Activated CD4-positive, CD25-positive, alpha-beta regulatory T cell treated with anti-CD3 and anti-CD28 coated beads, Interleukin-2, amount 50 U/mL, for 72 hours (primary cell): ENCODE measurements around the gene NOP9.
A peak's percentile ranks its signal among the peaks of the same experiment; 100 is the strongest.
"Not testable (repeated sequence)": the region's sequence is repeated elsewhere in the genome, so short reads cannot be mapped to it uniquely, and the experiment has no call there.

ENCODE experiments used
- DNase-seq: peaks from one replicate; pipeline ENCODE4 v3.0.0; 2021

The NOP9 gene

GRCh38 chr14:24330973-24331674, 31.5 kb downstream of the NOP9 start:
- DNase-seq = no peak

- no peak for DNase-seq
Observed at GRCh38 chr14:24331731-24332267, 32.1 kb downstream of the NOP9 start.

DNA sequence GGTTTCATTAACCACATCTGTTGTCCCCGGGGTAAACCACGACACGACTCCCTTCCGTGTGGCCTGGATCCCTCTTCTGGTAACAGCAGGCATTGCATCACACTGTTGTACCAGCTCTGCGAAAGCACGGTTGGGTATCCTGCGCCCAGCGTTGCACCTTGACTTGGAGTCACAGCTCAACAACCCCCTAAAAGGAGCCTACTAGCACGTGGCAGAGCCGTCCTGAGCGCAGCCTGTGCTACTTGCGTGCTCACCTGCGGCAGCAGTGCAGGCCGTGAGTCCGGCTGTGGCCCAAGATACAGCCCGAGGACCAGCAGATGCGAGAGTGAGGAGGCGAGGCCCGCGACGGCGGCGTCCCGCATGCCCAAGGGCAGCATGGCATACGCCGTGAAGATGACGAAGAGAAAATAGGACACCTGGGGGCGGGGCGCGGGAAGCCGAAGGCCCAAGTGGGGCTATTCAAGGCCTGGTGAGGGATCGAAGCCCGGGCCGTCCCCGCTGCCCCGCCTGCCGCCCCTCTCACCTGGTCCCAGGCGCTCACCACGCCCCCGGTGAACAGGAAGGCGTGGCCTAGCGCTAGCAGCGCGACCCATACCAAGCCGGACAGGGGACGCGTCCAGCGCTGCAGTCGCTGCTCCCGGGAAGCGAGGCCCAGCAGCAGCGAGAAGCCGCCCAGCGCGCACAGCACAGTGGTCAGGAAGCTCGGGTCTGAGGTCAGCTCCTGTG, 32.8 kb downstream of the NOP9 start:
- DNase-seq = peak; percentile 73

- no peak for DNase-seq
Observed at GRCh38 chr14:24334431-24335291, 35.0 kb downstream of the NOP9 start, which contains the start of gene ADCY4. Gene ADCY4, minus strand, starts transcription at chr14:24335071. Its CDS starts 419 bp downstream, at chr14:24334652.

GRCh38 chr14:24335461-24336171, 36.0 kb downstream of the NOP9 start:
- no peak for DNase-seq

- DNase-seq = no peak
Observed at GRCh38 chr14:24337144-24337823, 37.6 kb downstream of the NOP9 start.

GRCh38 chr14:24337824-24338175, 38.1 kb downstream of the NOP9 start:
- DNase-seq = no peak

- DNase-seq = no peak
Observed at GRCh38 chr14:24338843-24339242, 39.2 kb downstream of the NOP9 start.

GRCh38 chr14:24339284-24340151, 39.9 kb downstream of the NOP9 start, which contains the start of gene RIPK3:
Gene RIPK3, minus strand, starts transcription at chr14:24339991. Its CDS starts 165 bp downstream, at chr14:24339826.
- peak; percentile 70 for DNase-seq

- DNase-seq = no peak
Observed at GRCh38 chr14:24340606-24341005, 41.0 kb downstream of the NOP9 start.

- no peak for DNase-seq
Observed at GRCh38 chr14:24342889-24343288, 43.2 kb downstream of the NOP9 start.

GRCh38 chr14:24343795-24344660, 44.4 kb downstream of the NOP9 start:
- no peak for DNase-seq

DNA sequence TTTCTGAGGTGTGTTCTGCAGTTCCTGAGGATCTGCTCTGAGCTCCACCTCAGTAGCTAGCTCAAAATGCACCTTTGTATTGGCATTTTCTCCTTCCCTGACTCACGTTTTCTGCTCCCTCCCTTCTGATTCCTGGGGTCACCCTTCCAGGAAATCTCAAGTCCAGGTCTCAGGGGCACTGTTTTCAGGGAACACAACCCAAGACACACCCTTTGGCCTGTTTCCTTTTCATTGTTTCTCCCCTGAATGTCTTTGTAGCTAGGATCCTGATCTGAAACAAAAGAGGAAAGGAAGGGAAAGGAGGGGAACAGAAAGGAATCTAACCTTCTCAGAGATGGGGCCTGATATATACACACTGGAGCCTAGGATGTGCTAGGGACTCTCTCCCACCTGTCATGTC, 47.5 kb downstream of the NOP9 start:
- DNase-seq = no peak

- no peak for DNase-seq
Observed at GRCh38 chr14:24348186-24348585, 48.5 kb downstream of the NOP9 start.

DNA sequence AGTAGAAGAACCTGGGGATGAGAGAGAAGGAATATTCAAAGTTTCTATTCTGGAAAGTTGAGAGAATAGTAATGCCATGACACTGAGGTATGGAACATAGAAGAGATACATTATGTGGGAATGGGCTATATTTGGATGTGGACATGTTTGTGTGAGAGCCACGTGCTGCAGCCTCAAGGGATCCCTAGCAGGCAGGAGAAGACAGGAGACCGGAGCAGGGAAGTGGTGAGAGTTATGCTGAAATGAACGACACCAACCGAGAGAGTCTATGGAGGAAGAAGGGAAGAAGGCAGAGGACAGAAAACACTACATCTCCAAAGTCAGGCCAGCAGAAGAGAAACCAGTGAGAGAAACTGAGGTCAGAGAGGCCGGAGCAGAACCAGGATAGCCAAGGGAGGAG, 50.1 kb downstream of the NOP9 start:
- DNase-seq = no peak

- no peak for DNase-seq
Observed at GRCh38 chr14:24351517-24351916, 51.9 kb downstream of the NOP9 start.

DNA sequence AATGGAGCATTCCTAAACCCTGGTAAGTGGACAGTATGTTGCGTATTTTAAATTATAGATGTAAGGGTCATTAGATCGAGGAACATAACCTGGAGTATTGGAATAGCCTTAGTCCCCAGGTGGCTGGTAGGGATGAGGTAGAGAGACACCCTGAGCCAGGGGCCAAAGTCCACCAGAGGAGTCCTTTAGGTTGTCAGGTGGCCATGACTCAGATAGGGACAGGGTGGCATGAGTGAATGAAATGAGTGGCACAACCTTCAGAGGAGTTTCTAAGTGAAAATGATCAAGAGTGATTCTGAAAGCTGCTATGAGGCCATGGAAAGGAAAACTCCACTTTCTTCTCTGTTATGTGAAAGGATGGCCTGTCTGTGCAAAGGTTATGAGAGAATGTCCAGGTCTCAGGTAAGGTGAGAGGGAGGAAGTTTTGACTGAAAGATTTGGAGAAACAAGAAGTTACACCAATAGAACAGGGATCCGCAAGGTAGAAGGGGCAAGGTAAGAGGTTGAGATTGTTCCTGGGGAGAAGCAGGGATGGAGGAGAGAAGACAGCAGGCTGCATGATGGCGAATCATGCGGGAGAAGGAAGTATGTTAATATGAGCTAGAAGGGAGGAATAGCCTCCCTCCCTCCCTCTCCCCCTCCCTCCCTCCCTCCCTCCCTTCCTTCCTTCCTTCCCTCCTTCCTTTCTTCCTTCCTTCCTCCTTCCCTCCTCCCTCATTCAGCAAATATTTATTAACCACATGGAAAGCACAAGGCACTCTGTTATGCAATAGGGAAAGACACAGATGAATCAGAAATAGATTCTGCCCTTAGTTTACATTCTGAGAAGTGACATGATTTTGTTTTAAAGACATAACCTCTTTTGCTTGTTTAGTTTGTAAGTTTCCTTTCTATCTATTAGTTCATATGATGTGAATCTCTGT, 54.2 kb downstream of the NOP9 start:
- no peak for DNase-seq

GRCh38 chr14:24354482-24354825, 54.8 kb downstream of the NOP9 start:
- not testable (repeated sequence) for DNase-seq

- no peak for DNase-seq
Observed at GRCh38 chr14:24355009-24355408, 55.4 kb downstream of the NOP9 start.
